ENCODE results near the gene FAM3A. TPM values are rescaled to one million over a fixed set of nuclear protein-coding genes. Genes with fewer than 3 reads are reported as not detected.

FAM3A gene
- total RNA-seq, 1 experiment from 2014 or later = 15.6 TPM

- Histone ChIP-seq H2AFZ (ENCODE audit: low read depth, low read length, poor library complexity, severe bottlenecking) (no peak overlapping the region), H4K20me1 (ENCODE audit: insufficient read depth) (no peaks in the 10 kb centered on the region), H3K4me3 (replicated peaks in 1 of 2; ENCODE audit: low read depth in 1 of 2, low read length in 2 of 2) (no peak overlapping the region), H3K27me3 (ENCODE audit: insufficient read depth, low read length) (no peaks in the 10 kb centered on the region), H3K4me1 (ENCODE audit: control insufficient read depth in 1 of 2, insufficient read depth in 2 of 2, low read length in 2 of 2) (peaks cover 7 to 12% of the 10 kb centered on the region in 2 experiments; a peak in 1 of 4 replicates), H3K27ac (ENCODE audit: low read depth, low read length) (peak overlapping the region; percentile 43; the same call in 1 of the 2 replicates), H3K9me3 (ENCODE audit: control insufficient read depth in 1 of 2, insufficient read depth in 1 of 2, low read depth in 1 of 2, low read length in 2 of 2) (no peaks in the 10 kb centered on the region), H3K79me2 (ENCODE audit: insufficient read depth, low read length) (peaks cover 24% of the 10 kb centered on the region), H3K9me2 (ENCODE audit: insufficient read depth) (no peaks in the 10 kb centered on the region), H3K4me2 (ENCODE audit: low read length) (peak overlapping the region; percentile 75), H3K36me3 (ENCODE audit: control insufficient read depth in 1 of 2, insufficient read depth in 2 of 2, low read length in 2 of 2) (peaks cover 0 to 4% of the 10 kb centered on the region in 2 experiments; a peak in 1 of 4 replicates), H3K9ac (ENCODE audit: low read length) (no peak overlapping the region)
- BruUV-seq (replicated peaks) = no TSS peak
- ChIA-PET CTCF (no interaction called here), POLR2A (no interaction called here), RAD21 (ENCODE audit: low non-redundant PET in 1 of 2, low total read pairs in 2 of 2, uncharacterized antibody in 2 of 2, unreplicated experiment in 2 of 2) (no interaction called here)
- intact Hi-C loops (cut with micrococcal nuclease) = no loop called here
- TF ChIP-seq ZFX (IDR thresholded peaks at IDR 0.05) (no peak), SIN3A (IDR thresholded peaks at IDR 0.05; ENCODE audit: low read depth) (no peak), RAD21 (IDR thresholded peaks at IDR 0.05; ENCODE audit: low read depth) (no peak), JUND (IDR thresholded peaks at IDR 0.05) (no peak)
- ATAC-seq (no peak), DNase-seq (ENCODE audit: low read depth, low spot score) (no peak)
Observed at GRCh38 chrX:154459832-154460231, 56.2 kb downstream of the FAM3A start.

DNA sequence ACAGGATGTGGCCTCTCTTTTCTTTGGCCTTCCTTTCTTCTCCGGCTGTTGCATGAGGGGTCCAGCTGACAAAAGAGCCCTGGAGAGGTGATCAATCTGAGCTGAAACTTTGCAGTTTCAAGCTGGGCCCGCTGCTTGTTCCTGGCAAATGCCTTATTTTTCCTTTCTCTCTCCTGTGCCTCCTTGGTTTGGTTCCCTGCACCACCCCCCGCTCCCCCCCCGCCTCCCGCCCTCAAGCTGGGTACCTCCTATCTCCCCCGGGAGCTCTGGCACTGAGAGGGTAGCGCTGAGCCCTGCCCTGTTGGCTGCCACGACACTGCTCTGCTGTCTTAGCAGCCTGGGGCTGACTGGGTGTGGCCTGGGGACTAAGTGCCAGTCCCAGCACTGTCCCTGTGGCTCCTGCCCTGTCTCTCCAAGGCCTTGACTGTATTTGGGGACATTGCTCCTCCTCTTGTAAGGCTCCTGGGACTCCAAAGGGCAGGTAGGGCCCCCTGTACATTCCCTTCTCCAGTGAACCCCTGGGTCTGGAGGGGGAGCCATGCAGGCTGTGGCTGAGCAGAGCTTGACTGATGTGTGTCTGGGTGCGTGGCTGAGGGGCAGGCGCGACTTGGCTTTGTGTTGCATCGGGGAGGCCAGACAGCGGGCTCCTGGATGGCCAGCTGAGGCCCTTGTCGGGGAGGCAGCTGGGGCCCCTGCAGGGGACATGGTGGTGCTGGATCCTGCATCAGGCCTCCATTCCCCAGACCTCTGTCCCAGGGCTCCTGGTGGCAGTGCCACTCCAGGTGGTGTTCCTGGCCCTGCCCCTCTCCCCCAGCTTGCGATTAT is 56.9 kb downstream of the FAM3A start:
- Histone ChIP-seq H3K9ac (ENCODE audit: low read length) (peak overlapping the region; percentile 66), H3K27me3 (ENCODE audit: insufficient read depth, low read length) (no peaks in the 10 kb centered on the region), H2AFZ (ENCODE audit: low read depth, low read length, poor library complexity, severe bottlenecking) (no peak overlapping the region), H3K4me3 (replicated peaks in 1 of 2; ENCODE audit: low read depth in 1 of 2, low read length in 2 of 2) (peak overlapping the region; percentile 66 to 68), H3K27ac (ENCODE audit: low read depth, low read length) (peak overlapping the region; percentile 80; the same call in 1 of the 2 replicates), H3K4me2 (ENCODE audit: low read length) (peak overlapping the region; percentile 75), H3K36me3 (ENCODE audit: control insufficient read depth in 1 of 2, insufficient read depth in 2 of 2, low read length in 2 of 2) (peaks cover 0 to 2% of the 10 kb centered on the region in 2 experiments; a peak in 1 of 4 replicates), H3K4me1 (ENCODE audit: control insufficient read depth in 1 of 2, insufficient read depth in 2 of 2, low read length in 2 of 2) (peaks cover 7 to 12% of the 10 kb centered on the region in 2 experiments; a peak in 1 of 4 replicates), H4K20me1 (ENCODE audit: insufficient read depth) (no peaks in the 10 kb centered on the region), H3K9me3 (ENCODE audit: control insufficient read depth in 1 of 2, insufficient read depth in 1 of 2, low read depth in 1 of 2, low read length in 2 of 2) (no peaks in the 10 kb centered on the region), H3K79me2 (ENCODE audit: insufficient read depth, low read length) (peaks cover 24% of the 10 kb centered on the region), H3K9me2 (ENCODE audit: insufficient read depth) (no peaks in the 10 kb centered on the region)
- ChIA-PET POLR2A (interaction anchor here (0.8 to 1.0 kb wide), 2 partner anchors 61 to 88 kb away, joined by 3 read pairs; partner anchors contain the start of gene RPL10), CTCF (no interaction called here), RAD21 (ENCODE audit: low non-redundant PET in 1 of 2, low total read pairs in 2 of 2, uncharacterized antibody in 2 of 2, unreplicated experiment in 2 of 2) (no interaction called here)
- intact Hi-C loops (cut with micrococcal nuclease) = no loop called here
- TF ChIP-seq SRF (IDR thresholded peaks at IDR 0.05; ENCODE audit: low read depth) (no peak), RAD21 (IDR thresholded peaks at IDR 0.05; ENCODE audit: low read depth) (no peak), JUND (IDR thresholded peaks at IDR 0.05) (no peak), MAX (IDR thresholded peaks at IDR 0.05) (no peak), ZFX (IDR thresholded peaks at IDR 0.05) (no peak), YY1 (IDR thresholded peaks at IDR 0.05; ENCODE audit: extremely low read depth, insufficient replicate concordance, low read depth, low read length) (no peak), POLR2AphosphoS5 (IDR thresholded peaks at IDR 0.05; ENCODE audit: low read depth, low read length) (no peak)
- TF ChIP-seq, protein P1, sequence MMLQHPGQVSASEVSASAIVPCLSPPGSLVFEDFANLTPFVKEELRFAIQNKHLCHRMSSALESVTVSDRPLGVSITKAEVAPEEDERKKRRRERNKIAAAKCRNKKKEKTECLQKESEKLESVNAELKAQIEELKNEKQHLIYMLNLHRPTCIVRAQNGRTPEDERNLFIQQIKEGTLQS (IDR thresholded peaks at IDR 0.05) = no peak
- DNase-seq (ENCODE audit: low read depth, low spot score) (no peak), ATAC-seq (peak; percentile 69)
- no TSS peak for BruUV-seq (replicated peaks)
